GDM1 (cell line): Measurements from ENCODE around the gene C3.
"Not testable (repeated sequence)": the region's sequence is repeated elsewhere in the genome, so short reads cannot be mapped to it uniquely, and the experiment has no call there.

Experiments used
- DNase-seq: peaks from one replicate; lab custom pipeline; 2025; lab: John Stamatoyannopoulos, UW

Gene C3

GRCh38 chr19:6690160-6690885 is 30.1 kb downstream of the C3 start:
- no peak for DNase-seq

GRCh38 chr19:6687114-6687513 is 33.3 kb downstream of the C3 start:
- DNase-seq = no peak

- DNase-seq = no peak
Observed at GRCh38 chr19:6686628-6686975, 33.8 kb downstream of the C3 start.

- no peak for DNase-seq
Observed at GRCh38 chr19:6685962-6686627, 34.4 kb downstream of the C3 start.

- DNase-seq = no peak
Observed at GRCh38 chr19:6685482-6685881, 35.0 kb downstream of the C3 start.

GRCh38 chr19:6683971-6684370 is 36.5 kb downstream of the C3 start:
- no peak for DNase-seq

- no peak for DNase-seq
Observed at GRCh38 chr19:6682607-6683128, 37.8 kb downstream of the C3 start.

- DNase-seq = no peak
Observed at GRCh38 chr19:6680141-6680540, 40.3 kb downstream of the C3 start.

GRCh38 chr19:6679139-6679538 is 41.3 kb downstream of the C3 start:
- DNase-seq = no peak

- DNase-seq = no peak
Observed at GRCh38 chr19:6678690-6679109, 41.8 kb downstream of the C3 start.

GRCh38 chr19:6677883-6678689 is 42.4 kb downstream of the C3 start:
- DNase-seq = no peak

- no peak for DNase-seq
Observed at GRCh38 chr19:6677495-6677882, 43.0 kb downstream of the C3 start.

GRCh38 chr19:6676288-6676687 is 44.2 kb downstream of the C3 start:
- DNase-seq = no peak

GRCh38 chr19:6674868-6675305 is 45.6 kb downstream of the C3 start:
- DNase-seq = peak; percentile 85

- not testable (repeated sequence) for DNase-seq
Observed at GRCh38 chr19:6674408-6674807, 46.0 kb downstream of the C3 start.

- DNase-seq = no peak
Observed at GRCh38 chr19:6672693-6673290, 47.7 kb downstream of the C3 start.

GRCh38 chr19:6671960-6672359 is 48.5 kb downstream of the C3 start:
- DNase-seq = no peak

GRCh38 chr19:6668691-6669090 is 51.8 kb downstream of the C3 start:
- no peak for DNase-seq

- no peak for DNase-seq
Observed at GRCh38 chr19:6667114-6667627, 53.3 kb downstream of the C3 start.

GRCh38 chr19:6664916-6665315 is 55.5 kb downstream of the C3 start:
- DNase-seq = no peak

- no peak for DNase-seq
Observed at GRCh38 chr19:6663236-6664201, 56.9 kb downstream of the C3 start.
